DOHH2 (cell line): Measurements from ENCODE around the gene KIF1C.

ENCODE experiments used
- H3F3A ChIP-seq: fragments of 200-600 bp; sonication (generic), shearing (Covaris generic); 2 replicates; pipeline ENCODE4 v1.6.0; 2016; ENCODE audit warnings: antibody characterized with exemption, mild to moderate bottlenecking; ENCODE audit not compliant: control insufficient read depth, insufficient read depth
- H3K27ac ChIP-seq: fragments of 200-600 bp; sonication (generic); 2 replicates; pipeline ENCODE4 v1.5.1; 2014; ENCODE audit warnings: low read depth, mild to moderate bottlenecking, low read length, moderate library complexity
- H3K27me3 ChIP-seq: fragments of 200-600 bp; sonication (generic); 2 replicates; pipeline ENCODE4 v1.6.1; 2014; ENCODE audit warnings: mild to moderate bottlenecking, low read length, mixed read lengths; ENCODE audit not compliant: control insufficient read depth
- H3K36me3 ChIP-seq: fragments of 200-600 bp; sonication (generic); 2 replicates; pipeline ENCODE4 v1.6.1; 2014; ENCODE audit warnings: mild to moderate bottlenecking, low read length, moderate library complexity, mixed read lengths; ENCODE audit not compliant: control insufficient read depth
- H3K4me1 ChIP-seq: fragments of 200-600 bp; sonication (generic); 2 replicates; pipeline ENCODE4 v1.6.1; 2014; ENCODE audit warnings: mild to moderate bottlenecking, low read length, mixed read lengths; ENCODE audit not compliant: control insufficient read depth
- H3K4me2 ChIP-seq: fragments of 200-600 bp; sonication (generic); 2 replicates; pipeline ENCODE4 v1.6.0; 2014; ENCODE audit warnings: mild to moderate bottlenecking, low read length, moderate library complexity
- H3K4me3 ChIP-seq: fragments of 200-600 bp; sonication (generic); 2 replicates; pipeline ENCODE4 v1.5.1; 2014; ENCODE audit warnings: mild to moderate bottlenecking, low read length, mixed read lengths
- H3K79me2 ChIP-seq: fragments of 200-600 bp; sonication (generic); 2 replicates; pipeline ENCODE4 v1.6.1; 2014; ENCODE audit warnings: mild to moderate bottlenecking, low read length, mixed read lengths; ENCODE audit not compliant: control insufficient read depth
- H3K9me2 ChIP-seq: fragments of 200-600 bp; sonication (generic); replicated peaks from 2 replicates; pipeline ENCODE4 v1.6.1; 2014; ENCODE audit warnings: mild to moderate bottlenecking, low read length, mixed read lengths; ENCODE audit not compliant: control insufficient read depth
- H3K9me3 ChIP-seq: fragments of 200-600 bp; sonication (generic); 2 replicates; pipeline ENCODE4 v1.6.1; 2014; ENCODE audit warnings: antibody characterized with exemption, low read length, mixed read lengths; ENCODE audit not compliant: control insufficient read depth, insufficient read depth
- H4K20me1 ChIP-seq: fragments of 200-600 bp; sonication (generic); 2 replicates; pipeline ENCODE4 v1.6.0; 2014; ENCODE audit warnings: low read depth, mild to moderate bottlenecking, antibody characterized with exemption, low read length, moderate library complexity; ENCODE audit not compliant: control insufficient read depth, insufficient read depth
- EZH2phosphoT487 ChIP-seq: fragments of 200-600 bp; sonication (generic); IDR thresholded peaks from 2 replicates; pipeline ENCODE4 v1.6.1; 2017; ENCODE audit warnings: borderline replicate concordance, mild to moderate bottlenecking, antibody characterized with exemption, low read length, moderate library complexity, mixed read lengths
- TF ChIP-seq, protein P1 (sequence below): fragments of 200-600 bp; sonication (generic); IDR thresholded peaks from one replicate; pipeline ENCODE4 v1.5.1; 2014; ENCODE audit warnings: antibody characterized with exemption, mild to moderate bottlenecking, low read depth, low read length; ENCODE audit not compliant: poor library complexity, severe bottlenecking

KIF1C gene

GRCh38 chr17:5031365-5032082, 33.8 kb downstream of the KIF1C start:
- Histone ChIP-seq H4K20me1 (no peaks in the 10 kb centered on the region), H3K4me2 (peak overlapping the region; percentile 72), H3K27ac (peak overlapping the region; percentile 57), H3K36me3 (no peaks in the 10 kb centered on the region), H3K4me1 (peaks cover 34% of the 10 kb centered on the region), H3K9me2 (no peaks in the 10 kb centered on the region), H3F3A (peaks cover 12% of the 10 kb centered on the region), H3K79me2 (no peaks in the 10 kb centered on the region), H3K27me3 (0 out of 2 replicates have a peak, but pooled peaks cover 5% of the 10 kb centered on the region), H3K4me3 (peak overlapping the region; percentile 65), H3K9me3 (no peaks in the 10 kb centered on the region)
- TF ChIP-seq EZH2phosphoT487: no peak
- TF ChIP-seq, protein P1, sequence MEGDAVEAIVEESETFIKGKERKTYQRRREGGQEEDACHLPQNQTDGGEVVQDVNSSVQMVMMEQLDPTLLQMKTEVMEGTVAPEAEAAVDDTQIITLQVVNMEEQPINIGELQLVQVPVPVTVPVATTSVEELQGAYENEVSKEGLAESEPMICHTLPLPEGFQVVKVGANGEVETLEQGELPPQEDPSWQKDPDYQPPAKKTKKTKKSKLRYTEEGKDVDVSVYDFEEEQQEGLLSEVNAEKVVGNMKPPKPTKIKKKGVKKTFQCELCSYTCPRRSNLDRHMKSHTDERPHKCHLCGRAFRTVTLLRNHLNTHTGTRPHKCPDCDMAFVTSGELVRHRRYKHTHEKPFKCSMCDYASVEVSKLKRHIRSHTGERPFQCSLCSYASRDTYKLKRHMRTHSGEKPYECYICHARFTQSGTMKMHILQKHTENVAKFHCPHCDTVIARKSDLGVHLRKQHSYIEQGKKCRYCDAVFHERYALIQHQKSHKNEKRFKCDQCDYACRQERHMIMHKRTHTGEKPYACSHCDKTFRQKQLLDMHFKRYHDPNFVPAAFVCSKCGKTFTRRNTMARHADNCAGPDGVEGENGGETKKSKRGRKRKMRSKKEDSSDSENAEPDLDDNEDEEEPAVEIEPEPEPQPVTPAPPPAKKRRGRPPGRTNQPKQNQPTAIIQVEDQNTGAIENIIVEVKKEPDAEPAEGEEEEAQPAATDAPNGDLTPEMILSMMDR: peak; percentile 64

GRCh38 chr17:5032865-5033264, 35.1 kb downstream of the KIF1C start:
- Histone ChIP-seq H3K4me2 (no peak overlapping the region; the same call in 1 of the 2 replicates), H4K20me1 (no peaks in the 10 kb centered on the region), H3K4me1 (peaks cover 34% of the 10 kb centered on the region), H3K27ac (no peak overlapping the region), H3F3A (peaks cover 12% of the 10 kb centered on the region), H3K9me3 (no peaks in the 10 kb centered on the region), H3K4me3 (no peak overlapping the region), H3K36me3 (no peaks in the 10 kb centered on the region), H3K79me2 (no peaks in the 10 kb centered on the region), H3K27me3 (0 out of 2 replicates have a peak, but pooled peaks cover 5% of the 10 kb centered on the region), H3K9me2 (no peaks in the 10 kb centered on the region)
- TF ChIP-seq, protein P1: no peak
- TF ChIP-seq EZH2phosphoT487: no peak

GRCh38 chr17:5033352-5034015, 35.7 kb downstream of the KIF1C start:
- no peak overlapping the region for H3K4me2 ChIP-seq
- TF ChIP-seq, protein P1: peak; percentile 24
- no peak for TF ChIP-seq EZH2phosphoT487
- H3K4me1 ChIP-seq: peaks cover 34% of the 10 kb centered on the region
- no peaks in the 10 kb centered on the region for H3K9me3 ChIP-seq
- H3K4me3 ChIP-seq: no peak overlapping the region
- H3K27me3 ChIP-seq: 0 out of 2 replicates have a peak, but pooled peaks cover 5% of the 10 kb centered on the region
- peaks cover 8% of the 10 kb centered on the region for H3F3A ChIP-seq
- no peaks in the 10 kb centered on the region for H4K20me1 ChIP-seq
- no peaks in the 10 kb centered on the region for H3K9me2 ChIP-seq
- H3K36me3 ChIP-seq: no peaks in the 10 kb centered on the region
- no peak overlapping the region for H3K27ac ChIP-seq
- no peaks in the 10 kb centered on the region for H3K79me2 ChIP-seq
